AG08396 (cell line): Measurements from ENCODE around the gene ANKRD44.
A peak's percentile ranks its signal among the peaks of the same experiment; 100 is the strongest.

Experiments used
- DNase-seq: peaks from one replicate; pipeline ENCODE4 v3.0.0; 2012; ENCODE audit warnings: low spot score, mixed read lengths

ANKRD44 gene

DNA sequence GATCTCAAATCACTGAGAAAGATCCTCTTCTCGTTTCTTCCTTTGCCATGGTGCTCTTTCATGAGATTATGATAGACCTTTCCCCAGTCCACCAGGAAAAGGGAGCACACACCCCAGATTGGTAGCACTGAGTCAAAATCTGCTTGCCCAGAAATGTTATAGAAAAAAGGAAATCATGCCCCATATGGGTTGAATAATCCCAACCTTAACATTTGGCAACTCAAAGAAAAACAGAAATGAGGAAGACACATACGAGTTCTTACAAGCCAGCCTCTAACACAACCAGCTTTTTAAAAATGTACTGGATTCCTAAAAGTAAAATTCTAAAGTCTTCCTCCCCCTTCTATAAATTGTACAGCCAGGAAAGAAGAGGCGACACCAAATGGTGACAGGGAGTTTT, 103.0 kb downstream of the ANKRD44 start:
- no peak for DNase-seq

DNA sequence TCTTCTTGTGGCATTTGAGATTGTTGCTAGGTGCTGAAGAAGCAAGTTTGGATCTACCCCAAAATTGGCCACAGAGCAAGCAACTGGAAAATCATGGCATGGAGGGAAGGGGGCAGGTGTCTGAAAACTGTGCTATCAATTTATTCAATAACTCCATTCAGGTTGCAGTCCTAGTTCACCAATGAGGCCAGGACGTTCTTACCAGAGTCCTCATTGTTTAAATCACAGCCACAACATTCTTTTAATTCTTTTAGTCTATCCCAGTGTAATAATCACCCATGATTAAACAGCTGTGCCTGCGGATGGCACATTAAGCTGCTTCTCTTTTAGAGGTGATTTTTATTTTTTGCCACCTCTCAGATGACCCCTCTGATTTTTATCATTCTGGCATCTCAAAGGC, 103.5 kb downstream of the ANKRD44 start:
- DNase-seq = no peak

DNA sequence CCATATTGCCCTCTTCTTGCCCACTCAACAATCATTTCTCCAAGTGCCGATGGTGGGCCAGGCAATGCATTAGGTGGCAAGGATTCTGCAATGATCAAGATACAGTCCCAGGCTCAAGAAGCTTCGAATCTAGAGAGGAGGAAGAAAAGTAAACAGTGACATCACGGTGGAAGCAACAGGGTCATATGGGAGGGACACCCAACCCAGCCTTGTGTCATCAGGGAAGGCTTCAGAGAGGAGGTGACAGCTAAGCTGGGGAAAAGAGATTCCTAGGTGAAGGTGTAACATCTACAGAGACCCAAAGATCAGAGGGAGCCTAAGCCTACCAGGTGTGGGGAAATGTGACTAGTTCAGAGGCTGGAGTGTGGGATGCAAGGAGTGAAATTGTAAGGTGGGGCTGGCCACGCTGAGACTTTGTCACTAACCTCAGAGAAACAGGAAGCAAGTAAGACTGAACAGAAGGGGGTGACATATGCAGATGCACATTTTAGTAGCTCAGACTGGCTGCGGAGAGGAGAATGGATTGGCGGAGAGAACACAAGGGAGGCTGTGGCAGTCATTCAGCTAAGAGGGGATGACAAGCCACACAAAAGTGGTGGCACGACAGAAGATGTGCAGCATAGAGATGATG, 104.9 kb downstream of the ANKRD44 start:
- DNase-seq = no peak

- DNase-seq = no peak
Observed at GRCh38 chr2:197204519-197205250, 105.9 kb downstream of the ANKRD44 start.

DNA sequence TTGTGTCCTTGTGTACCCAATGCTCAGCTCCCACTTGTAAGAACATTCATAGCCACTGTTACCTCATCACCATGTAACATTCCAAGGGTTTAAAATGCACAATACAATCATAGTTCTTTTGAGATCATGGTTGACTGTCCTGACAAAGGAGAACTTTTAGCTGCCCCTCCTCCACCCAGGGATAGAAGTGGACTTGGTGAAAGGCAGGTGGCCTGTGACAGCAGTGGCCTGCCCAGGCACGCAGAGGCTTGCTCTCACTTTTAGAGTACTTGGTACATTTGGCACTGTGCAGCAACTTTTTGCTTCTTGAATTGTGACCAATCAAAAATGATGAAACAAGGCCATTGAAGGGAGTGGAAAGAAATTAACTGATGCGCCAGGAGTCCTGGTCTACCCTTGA, 108.7 kb downstream of the ANKRD44 start:
- DNase-seq = no peak

GRCh38 chr2:197200762-197201058, 109.9 kb downstream of the ANKRD44 start:
- DNase-seq = no peak

DNA sequence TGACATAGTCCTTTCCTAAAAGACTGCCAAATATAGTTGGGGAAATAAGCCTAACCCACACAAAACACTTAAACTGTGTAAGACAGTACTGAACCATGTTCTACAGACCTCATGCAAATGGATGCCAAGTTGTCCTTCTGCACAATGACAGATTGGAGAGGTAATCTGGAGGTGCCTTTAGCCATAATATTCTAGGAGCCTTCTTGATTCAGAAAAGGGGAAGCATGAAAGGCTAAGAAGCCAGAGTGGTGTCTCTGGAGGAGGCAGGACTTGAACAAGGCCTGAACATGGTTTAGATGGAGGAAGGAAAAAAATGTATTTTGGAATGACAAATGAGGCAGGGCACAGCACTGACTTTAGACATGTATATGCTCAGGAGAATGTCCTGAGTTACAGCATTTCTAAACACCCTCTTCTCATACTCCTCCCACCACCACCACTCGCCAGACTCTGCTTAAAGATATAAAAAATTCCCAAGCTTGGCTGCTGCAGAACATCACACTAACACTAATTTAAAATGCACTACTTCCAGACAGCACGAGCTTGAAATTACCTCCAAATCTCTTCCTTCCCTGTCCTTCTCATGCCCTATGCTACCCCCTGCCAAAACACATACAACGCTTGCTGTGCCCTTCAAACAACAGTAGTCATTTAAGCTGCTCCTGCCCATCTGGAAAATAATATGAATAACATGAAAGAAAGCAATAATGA, 110.4 kb downstream of the ANKRD44 start:
- DNase-seq = no peak

DNA sequence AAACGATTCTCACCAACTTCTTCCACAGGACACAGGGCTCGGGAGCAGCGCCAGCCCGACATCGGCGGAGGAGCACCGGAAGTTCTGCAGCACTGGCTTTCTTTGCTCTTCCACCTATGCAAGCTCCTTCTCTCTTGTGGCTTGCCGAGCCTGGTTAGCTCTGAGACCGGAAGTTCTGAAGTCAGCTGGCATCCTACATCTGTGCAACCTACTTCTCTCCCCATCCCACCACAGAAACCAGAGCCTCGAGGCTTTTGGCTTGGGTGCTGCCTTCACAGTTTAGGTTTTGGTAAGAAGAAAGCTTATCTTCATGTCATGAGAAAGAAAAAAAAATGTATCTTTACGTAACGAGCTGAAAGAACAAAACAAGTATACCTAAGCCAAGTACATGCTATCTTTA, 111.7 kb downstream of the ANKRD44 start:
- no peak for DNase-seq

GRCh38 chr2:197197895-197198311, 112.7 kb downstream of the ANKRD44 start:
- DNase-seq = no peak

DNA sequence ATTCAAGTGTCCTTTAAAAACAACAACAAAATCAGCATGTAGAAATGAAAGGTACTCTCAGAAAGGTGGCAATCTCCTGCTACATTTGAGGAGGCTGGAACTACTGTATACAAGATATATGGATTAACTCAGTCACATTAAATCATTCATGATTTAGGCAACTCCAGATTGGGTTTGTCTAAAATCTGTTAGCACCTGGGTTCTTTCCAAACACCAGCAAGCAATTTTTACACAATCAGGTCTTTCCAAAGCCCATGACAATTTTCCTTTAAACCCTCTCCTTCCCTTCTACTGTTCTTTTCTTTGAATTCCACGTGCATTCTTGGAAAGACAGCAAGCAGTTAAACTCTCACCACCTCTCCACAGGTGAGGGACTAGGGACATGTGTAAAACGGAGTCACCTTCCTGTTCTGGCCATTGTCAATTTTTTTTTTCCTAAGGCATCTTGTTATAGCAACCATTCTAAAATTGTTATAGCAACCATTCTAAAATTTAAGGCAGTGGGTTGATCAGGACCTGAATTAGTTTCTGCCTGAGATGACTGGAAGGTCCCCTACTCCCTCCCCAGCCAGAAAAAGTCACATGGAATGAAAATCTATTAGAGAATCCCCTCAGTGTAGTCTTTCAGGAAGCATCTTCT, 113.9 kb downstream of the ANKRD44 start:
- no peak for DNase-seq

DNA sequence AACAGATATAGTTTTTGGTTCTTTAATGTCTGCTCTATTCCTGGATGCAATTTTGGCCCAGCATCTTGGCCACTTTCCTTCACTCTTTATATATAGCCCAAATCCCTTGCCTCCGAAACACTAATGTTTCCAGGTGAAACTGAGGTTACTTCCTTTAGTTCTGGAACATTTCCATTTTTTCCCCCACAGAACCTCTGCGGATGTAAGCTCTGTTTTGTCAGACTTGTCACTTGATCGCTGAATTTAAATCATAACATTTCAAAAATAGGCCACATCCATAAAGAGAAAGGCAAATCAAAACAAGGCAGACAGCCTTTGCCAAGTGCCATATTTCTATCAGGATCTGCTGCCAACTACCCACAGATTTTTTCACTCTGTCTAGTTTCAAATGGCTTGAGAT, 115.1 kb downstream of the ANKRD44 start:
- no peak for DNase-seq

DNA sequence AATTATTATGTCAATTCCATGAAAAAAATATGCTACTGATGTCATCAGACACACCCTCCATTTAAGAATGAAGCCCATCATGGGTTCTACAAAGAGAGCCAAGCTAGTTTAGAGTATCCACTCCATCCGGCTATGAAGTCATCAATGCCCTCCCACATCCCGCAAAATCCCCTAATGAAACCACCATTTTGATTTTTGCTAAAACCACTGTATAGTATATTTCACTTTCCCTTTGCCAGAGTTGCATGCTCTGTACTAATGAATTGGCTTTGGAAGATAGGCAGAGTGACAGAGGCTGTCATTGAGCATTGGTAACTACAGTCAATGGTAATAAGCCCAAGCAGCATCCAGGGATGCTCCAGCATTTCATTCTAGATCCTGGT, 118.6 kb downstream of the ANKRD44 start:
- DNase-seq = no peak

GRCh38 chr2:197191177-197191939, 119.2 kb downstream of the ANKRD44 start:
- DNase-seq = no peak

GRCh38 chr2:197190100-197190432, 120.5 kb downstream of the ANKRD44 start:
- DNase-seq = no peak

- DNase-seq = no peak
Observed at GRCh38 chr2:197189426-197190099, 121.0 kb downstream of the ANKRD44 start.

DNA sequence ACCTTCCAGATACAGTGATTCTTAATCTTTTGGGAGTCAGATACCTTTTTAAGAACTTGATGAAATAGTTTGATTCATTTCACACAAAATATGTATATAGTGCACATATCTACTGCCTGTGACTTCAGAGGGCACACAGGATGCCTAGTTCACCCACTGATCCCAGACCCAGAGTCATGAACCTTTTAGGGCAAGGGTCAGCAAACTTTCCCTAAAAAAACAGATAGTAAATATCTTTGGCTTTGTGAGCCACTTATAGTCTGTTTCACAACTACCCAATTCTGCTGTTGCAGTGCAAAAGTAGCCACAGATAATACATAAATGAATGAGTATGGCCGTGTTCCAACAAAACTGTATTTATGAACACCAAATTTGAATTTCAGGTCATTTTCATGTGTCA, 124.9 kb downstream of the ANKRD44 start:
- no peak for DNase-seq

- DNase-seq = no peak
Observed at GRCh38 chr2:197184959-197185586, 125.5 kb downstream of the ANKRD44 start.

DNA sequence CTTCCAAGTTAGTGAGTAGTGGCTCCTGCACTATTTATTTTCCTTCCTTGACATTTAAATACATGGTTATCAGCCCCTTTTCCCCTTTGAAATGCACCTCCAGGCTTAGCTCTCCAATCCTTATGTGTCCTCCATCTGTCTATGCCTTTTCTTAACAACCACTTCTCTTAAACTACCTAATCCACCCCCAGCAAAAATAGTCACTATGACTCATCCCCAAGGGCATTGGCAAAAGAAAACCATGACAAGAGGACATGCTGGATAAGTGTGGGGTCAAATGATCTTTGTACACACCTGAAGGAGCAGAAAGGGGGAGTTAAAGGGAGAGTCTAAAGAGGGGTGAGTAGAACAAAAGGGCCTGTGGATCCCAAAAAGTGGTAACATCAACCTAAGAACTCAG, 127.2 kb downstream of the ANKRD44 start:
- DNase-seq = no peak

DNA sequence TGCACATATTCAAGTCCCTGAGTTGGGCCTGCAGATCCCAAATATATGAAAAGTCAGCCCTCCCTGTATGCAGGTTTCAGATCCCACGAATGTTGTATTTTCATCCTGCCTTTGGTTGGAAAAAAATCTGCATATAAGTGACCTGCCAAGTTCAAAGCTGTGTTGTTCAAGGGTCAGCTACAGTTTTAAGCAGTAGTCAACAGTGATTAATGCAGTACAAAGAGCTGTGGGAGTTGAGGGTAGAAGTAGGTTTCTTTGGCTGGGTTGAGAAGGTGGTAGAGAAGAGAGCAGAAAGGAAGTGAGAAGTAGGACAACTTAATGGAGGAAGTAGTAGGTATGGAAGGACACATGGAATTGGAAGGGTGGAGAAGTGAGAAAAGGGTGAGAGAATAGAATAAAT, 127.9 kb downstream of the ANKRD44 start:
- no peak for DNase-seq

- no peak for DNase-seq
Observed at GRCh38 chr2:197181491-197181890, 129.1 kb downstream of the ANKRD44 start.

GRCh38 chr2:197179744-197180498, 130.7 kb downstream of the ANKRD44 start:
- DNase-seq = peak; percentile 59
